ENCODE data around the gene SRGAP3.

Gene SRGAP3

GRCh38 chr3:9143184-9143583 lies 106.3 kb downstream of the SRGAP3 start:
- no peak for DNase-seq (ENCODE audit: low spot score)
- in situ Hi-C loops (cut with MboI; ENCODE audit: low pct_unique_long_range_greater_than_20kb, low sequenced_read_pairs, unreplicated experiment): no loop called here

DNA sequence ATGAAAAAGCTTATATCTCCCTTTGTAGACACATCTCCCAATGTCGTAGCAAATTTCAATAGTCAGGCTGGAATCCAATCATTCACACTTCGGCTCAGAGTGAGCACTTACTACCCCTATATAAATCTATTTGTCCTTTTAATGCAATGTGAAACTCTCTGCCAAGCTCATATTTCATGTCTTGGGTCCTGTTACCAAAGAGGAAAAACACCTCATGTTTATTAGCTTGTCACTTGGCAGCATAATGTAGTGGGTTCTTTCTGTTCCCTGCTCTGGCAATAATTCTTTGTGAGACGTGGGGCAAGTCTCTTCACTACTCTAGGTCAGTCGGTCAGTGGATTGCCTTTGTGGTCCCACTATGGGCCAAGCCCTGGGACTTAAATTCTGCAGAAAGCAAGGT lies 107.1 kb downstream of the SRGAP3 start:
- no peak for DNase-seq (ENCODE audit: low spot score)
- TF ChIP-seq CTCF (IDR thresholded peaks at IDR 0.05; ENCODE audit: extremely low read depth, insufficient read depth, missing control alignments): no peak
- in situ Hi-C loops (cut with MboI; ENCODE audit: low pct_unique_long_range_greater_than_20kb, low sequenced_read_pairs, unreplicated experiment): no loop called here

More at GRCh38 chr3:9143184-9143583, 106.3 kb downstream of the SRGAP3 start:
- TF ChIP-seq CTCF (IDR thresholded peaks at IDR 0.05; ENCODE audit: extremely low read depth, insufficient read depth, missing control alignments): no peak

GRCh38 chr3:9141928-9142289 lies 107.5 kb downstream of the SRGAP3 start:
- TF ChIP-seq CTCF (IDR thresholded peaks at IDR 0.05; ENCODE audit: extremely low read depth, insufficient read depth, missing control alignments): no peak
- in situ Hi-C loops (cut with MboI; ENCODE audit: low pct_unique_long_range_greater_than_20kb, low sequenced_read_pairs, unreplicated experiment): no loop called here
- DNase-seq (ENCODE audit: low spot score): no peak

DNA sequence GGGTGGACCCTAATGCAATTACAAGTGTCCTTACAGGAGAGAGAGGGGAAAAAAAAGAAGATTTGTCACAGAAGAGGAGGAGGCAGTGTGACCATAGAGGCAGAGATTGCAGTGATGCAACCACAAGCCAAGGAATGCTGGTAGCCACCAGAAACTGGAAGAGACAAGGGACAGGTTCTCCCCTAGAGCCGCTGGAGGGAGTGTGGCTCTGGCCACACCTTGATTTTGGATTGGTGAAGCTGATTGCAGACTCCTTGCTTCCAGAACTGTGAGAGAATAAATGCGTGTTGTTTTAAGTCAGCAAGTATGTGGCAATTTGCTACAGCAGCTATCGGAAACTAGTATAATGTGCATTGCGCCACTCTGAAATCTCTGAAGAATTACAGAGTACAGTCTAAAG lies 110.1 kb downstream of the SRGAP3 start:
- TF ChIP-seq CTCF (IDR thresholded peaks at IDR 0.05; ENCODE audit: extremely low read depth, insufficient read depth, missing control alignments): no peak
- in situ Hi-C loops (cut with MboI; ENCODE audit: low pct_unique_long_range_greater_than_20kb, low sequenced_read_pairs, unreplicated experiment): no loop called here
- DNase-seq (ENCODE audit: low spot score): no peak

DNA sequence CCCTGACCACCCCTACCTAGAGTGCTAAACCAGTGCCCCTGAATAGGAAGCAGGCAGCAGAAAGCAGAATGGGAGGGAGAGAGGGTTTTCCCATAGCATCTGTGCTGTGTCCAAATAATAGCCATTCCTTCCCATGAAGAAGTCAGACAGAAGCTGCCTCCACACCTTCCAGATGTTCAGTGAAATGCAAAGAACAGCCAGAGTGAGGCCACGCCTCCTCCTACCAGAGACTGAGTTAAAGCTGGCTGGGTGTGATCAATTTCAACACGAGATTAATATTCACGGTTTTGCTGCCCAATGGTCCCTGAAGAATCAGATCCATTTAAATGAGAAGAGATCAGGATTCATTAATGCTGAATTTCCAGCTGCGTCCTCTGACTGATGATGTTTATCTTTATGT lies 111.8 kb downstream of the SRGAP3 start:
- in situ Hi-C loops (cut with MboI; ENCODE audit: low pct_unique_long_range_greater_than_20kb, low sequenced_read_pairs, unreplicated experiment): no loop called here
- DNase-seq (ENCODE audit: low spot score): no peak
- no peak for TF ChIP-seq CTCF (IDR thresholded peaks at IDR 0.05; ENCODE audit: extremely low read depth, insufficient read depth, missing control alignments)

DNA sequence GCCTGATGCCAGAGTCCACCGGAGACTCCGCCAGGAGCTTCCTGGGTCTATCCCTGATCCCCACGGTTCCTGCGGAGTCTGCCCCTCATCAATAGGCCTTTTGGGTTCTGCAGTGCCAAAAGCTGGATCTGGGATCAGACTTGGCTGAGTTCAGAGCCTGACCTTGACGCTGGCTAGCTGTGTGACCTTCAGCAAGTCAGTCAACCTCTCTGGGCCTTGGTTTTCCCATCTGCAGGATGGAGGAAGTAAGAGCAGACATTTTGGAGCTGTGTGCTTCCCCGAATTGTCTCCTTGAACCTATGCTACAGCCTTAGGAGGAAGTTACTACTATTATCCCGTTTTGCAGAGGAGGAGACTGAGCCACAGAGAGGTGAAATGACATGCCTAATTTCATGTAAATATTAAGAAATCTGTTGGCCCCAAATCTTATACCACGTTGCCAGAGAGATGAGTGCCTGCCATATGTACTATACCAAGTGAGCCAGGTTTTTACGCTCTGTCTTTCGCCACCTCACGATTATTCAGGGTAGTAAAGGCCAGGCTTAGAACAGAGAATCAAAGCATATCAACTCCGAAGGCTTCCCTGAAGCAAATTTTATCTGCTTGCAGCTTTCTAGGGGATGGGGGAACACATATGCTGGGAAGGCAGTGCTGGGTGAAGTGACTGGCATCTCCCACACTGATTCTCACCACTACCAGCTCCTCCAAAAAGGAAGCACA lies 112.5 kb downstream of the SRGAP3 start:
- no peak for DNase-seq (ENCODE audit: low spot score)
- in situ Hi-C loops (cut with MboI; ENCODE audit: low pct_unique_long_range_greater_than_20kb, low sequenced_read_pairs, unreplicated experiment): no loop called here
- no peak for TF ChIP-seq CTCF (IDR thresholded peaks at IDR 0.05; ENCODE audit: extremely low read depth, insufficient read depth, missing control alignments)
